SK-N-SH treated with all-trans-retinoic acid at 6 μM for 48 hours (cell line): ENCODE data around the gene KLF13.

ENCODE experiments used
- ATAC-seq: fragments of 200-7000 bp; cut with Tn5 transposase; 3 replicates; pipeline ENCODE4 v1.9.1; 2020; ENCODE audit warnings: mild to moderate bottlenecking, moderate library complexity
- ARNTL ChIP-seq: fragments of 450-650 bp; formaldehyde crosslinking; IDR thresholded peaks from 2 replicates; pipeline ENCODE4 v1.5.0; 2020; ENCODE audit warnings: low read depth, mild to moderate bottlenecking, moderate library complexity, borderline replicate concordance
- BACH2 ChIP-seq: fragments of 250-450 bp; sonication (Bioruptor Pico); IDR thresholded peaks from 2 replicates; pipeline ENCODE4 v1.9.0; 2021; ENCODE audit warnings: mild to moderate bottlenecking, borderline replicate concordance
- CSDC2 ChIP-seq: fragments of 250-450 bp; sonication (Bioruptor Pico); IDR thresholded peaks from 2 replicates; pipeline ENCODE4 v1.5.0; 2020; ENCODE audit warnings: mild to moderate bottlenecking, moderate library complexity
- ESRRG ChIP-seq: fragments of 250-450 bp; sonication (Bioruptor Pico); IDR thresholded peaks from 2 replicates; pipeline ENCODE4 v1.6.1; 2021; ENCODE audit warnings: mild to moderate bottlenecking
- GLIS3 ChIP-seq: fragments of 250-450 bp; sonication (Bioruptor Pico); IDR thresholded peaks from 2 replicates; pipeline ENCODE4 v1.5.0; 2020; ENCODE audit warnings: mild to moderate bottlenecking, moderate library complexity
- ISL1 ChIP-seq: fragments of 250-450 bp; sonication (Bioruptor Pico); IDR thresholded peaks from 2 replicates; pipeline ENCODE4 v2.1.2; 2022; ENCODE audit warnings: mild to moderate bottlenecking, moderate library complexity
- OSR1 ChIP-seq: fragments of 250-450 bp; sonication (Bioruptor Pico); IDR thresholded peaks from 2 replicates; pipeline ENCODE4 v1.8.0; 2022; ENCODE audit warnings: moderate library complexity, mild to moderate bottlenecking, inconsistent platforms
- PPARA ChIP-seq: fragments of 250-450 bp; sonication (Bioruptor Pico); IDR thresholded peaks from 2 replicates; pipeline ENCODE4 v1.5.0; 2020; ENCODE audit warnings: mild to moderate bottlenecking, borderline replicate concordance
- RARB ChIP-seq: fragments of 250-450 bp; sonication (Bioruptor Pico); IDR thresholded peaks from 2 replicates; pipeline ENCODE4 v1.8.0; 2021; ENCODE audit warnings: mild to moderate bottlenecking, moderate library complexity
- SNAI2 ChIP-seq: fragments of 250-450 bp; sonication (Bioruptor Pico); IDR thresholded peaks from 2 replicates; pipeline ENCODE4 v1.5.0; 2020; ENCODE audit warnings: mild to moderate bottlenecking, moderate library complexity
- TCF4 ChIP-seq: fragments of 250-450 bp; sonication (Bioruptor Pico); IDR thresholded peaks from 2 replicates; pipeline ENCODE4 v1.8.0; 2021; ENCODE audit warnings: mild to moderate bottlenecking, moderate library complexity, borderline replicate concordance
- ZC3H10 ChIP-seq: fragments of 250-450 bp; sonication (Bioruptor Pico); IDR thresholded peaks from 2 replicates; pipeline ENCODE4 v1.5.1; 2021; ENCODE audit warnings: mild to moderate bottlenecking, moderate library complexity
- ZFP3 ChIP-seq: fragments of 250-450 bp; sonication (Bioruptor Pico); IDR thresholded peaks from 2 replicates; pipeline ENCODE4 v1.5.0; 2020; ENCODE audit warnings: mild to moderate bottlenecking, moderate library complexity
- ZFP30 ChIP-seq: fragments of 450-650 bp; formaldehyde crosslinking; IDR thresholded peaks from 2 replicates; pipeline ENCODE4 v1.5.0; 2022; ENCODE audit warnings: mild to moderate bottlenecking, moderate library complexity
- ZNF565 ChIP-seq: fragments of 450-650 bp; formaldehyde crosslinking; conservative IDR thresholded peaks from 2 replicates; pipeline ENCODE4 v1.5.0; 2020; ENCODE audit warnings: low read depth, mild to moderate bottlenecking, moderate library complexity
- ZNF8 ChIP-seq: fragments of 450-650 bp; formaldehyde crosslinking; IDR thresholded peaks from 2 replicates; pipeline ENCODE4 v1.5.0; 2020; ENCODE audit warnings: mild to moderate bottlenecking, moderate library complexity
- TF ChIP-seq, protein P1 (sequence below): fragments of 250-450 bp; sonication (Bioruptor Pico); IDR thresholded peaks from 2 replicates; pipeline ENCODE4 v1.5.0; 2020; ENCODE audit warnings: mild to moderate bottlenecking, moderate library complexity
- TF ChIP-seq, protein P2 (sequence below): fragments of 250-450 bp; sonication (Bioruptor Pico); IDR thresholded peaks from 2 replicates; pipeline ENCODE4 v1.8.0; 2021; ENCODE audit warnings: low read depth, mild to moderate bottlenecking, moderate library complexity, borderline replicate concordance
- TF ChIP-seq, protein P3 (sequence below): fragments of 250-450 bp; sonication (Bioruptor Pico); IDR thresholded peaks from 2 replicates; pipeline ENCODE4 v1.5.1; 2020; ENCODE audit warnings: low read depth, mild to moderate bottlenecking, moderate library complexity
- TF ChIP-seq, protein P4 (sequence below): fragments of 250-450 bp; sonication (Bioruptor Pico); IDR thresholded peaks from 2 replicates; pipeline ENCODE4 v1.5.1; 2021; ENCODE audit warnings: mild to moderate bottlenecking, moderate library complexity
- TF ChIP-seq, protein P5 (sequence below): fragments of 250-450 bp; sonication (Bioruptor Pico); IDR thresholded peaks from 2 replicates; pipeline ENCODE4 v1.8.0; 2020; ENCODE audit warnings: mild to moderate bottlenecking, moderate library complexity, borderline replicate concordance

Gene KLF13

DNA sequence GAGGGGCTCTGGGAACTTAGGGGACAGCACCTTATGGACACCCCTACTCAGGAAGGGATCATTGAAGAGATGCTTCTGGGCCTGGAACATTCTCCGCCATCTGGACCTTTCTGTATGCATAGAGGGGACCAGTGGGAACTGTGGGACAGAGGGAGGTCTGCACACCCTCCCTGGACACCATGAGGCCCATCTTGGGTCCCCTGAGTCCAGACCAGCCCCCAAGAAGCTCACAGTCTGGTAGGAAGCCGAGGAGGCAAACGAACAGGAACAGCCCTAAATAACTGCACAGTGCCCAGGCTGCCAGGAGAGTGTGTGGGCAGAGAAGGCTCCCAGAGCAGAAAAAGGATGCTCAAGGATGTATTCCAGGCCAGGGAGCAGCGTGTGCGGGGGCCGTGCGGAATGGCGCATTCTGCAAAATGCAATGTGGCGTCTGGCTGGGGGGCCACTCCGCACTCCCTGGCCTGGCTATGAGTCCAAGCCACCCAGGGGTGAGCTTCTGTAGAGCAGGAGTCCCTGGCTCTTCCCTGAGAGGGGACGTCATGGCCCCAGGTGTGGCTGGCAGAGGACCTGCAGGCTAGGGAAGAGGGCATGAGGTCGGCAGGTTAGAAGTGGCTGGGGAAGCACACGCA is 24.5 kb upstream of the KLF13 start (continued):
- TF ChIP-seq ZFP3 (CRISPR knock-in tag) (no peak), OSR1 (CRISPR knock-in tag) (no peak), ZFP30 (CRISPR knock-in tag) (no peak)

DNA sequence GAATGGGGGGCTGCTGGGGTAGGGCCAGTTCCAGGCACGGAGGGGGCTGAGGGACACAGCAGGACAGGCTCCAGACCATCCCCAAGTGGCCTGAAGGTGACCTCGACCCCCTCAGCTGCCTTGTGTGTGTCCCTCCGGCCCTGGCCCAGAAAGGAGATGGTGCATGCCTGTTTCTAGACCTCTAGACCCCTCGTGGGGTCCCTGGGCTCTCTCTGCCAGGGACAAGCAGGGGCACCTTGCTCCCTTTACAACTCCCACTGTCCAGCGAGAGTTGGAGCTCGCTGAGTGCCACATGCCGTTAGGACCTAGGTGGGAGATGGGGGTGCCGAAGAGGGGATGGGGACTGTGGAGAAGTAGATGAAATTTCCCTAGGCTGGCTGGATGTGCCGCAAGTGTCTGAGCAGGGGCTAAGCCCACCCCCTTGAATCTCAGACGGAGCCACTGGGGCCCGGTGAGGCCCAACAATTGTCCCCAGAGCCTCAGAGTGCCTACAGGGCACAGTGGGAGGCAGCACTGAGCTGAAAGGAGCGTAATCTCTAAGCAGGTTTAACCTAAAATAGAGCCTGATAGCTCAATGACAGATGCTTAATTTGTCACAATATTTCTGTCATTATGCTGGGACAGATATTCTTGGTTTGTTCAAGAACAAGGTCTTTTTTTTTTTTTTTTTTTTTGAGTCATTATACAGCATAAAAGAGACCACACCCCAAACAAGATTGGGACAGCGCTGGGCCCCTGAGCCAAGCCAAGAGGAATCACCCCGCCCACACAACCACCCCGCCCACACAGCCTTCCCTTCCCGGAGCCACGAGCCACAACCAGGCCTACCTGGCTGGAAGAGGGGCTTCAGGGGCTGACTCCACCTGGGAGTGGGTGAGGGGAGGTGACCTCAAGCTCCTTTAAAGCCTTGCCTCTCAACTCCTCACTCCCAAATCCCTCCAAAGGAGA is 23.6 kb upstream of the KLF13 start:
- ATAC-seq: no peak
- TF ChIP-seq CSDC2 (no peak), SNAI2 (no peak), ZFP3 (CRISPR knock-in tag) (no peak), PPARA (CRISPR knock-in tag) (no peak), ARNTL (CRISPR knock-in tag) (no peak), ISL1 (CRISPR knock-in tag) (no peak), ZNF8 (no peak), RARB (CRISPR knock-in tag) (no peak), ESRRG (no peak), BACH2 (no peak)
- TF ChIP-seq, protein P1, sequence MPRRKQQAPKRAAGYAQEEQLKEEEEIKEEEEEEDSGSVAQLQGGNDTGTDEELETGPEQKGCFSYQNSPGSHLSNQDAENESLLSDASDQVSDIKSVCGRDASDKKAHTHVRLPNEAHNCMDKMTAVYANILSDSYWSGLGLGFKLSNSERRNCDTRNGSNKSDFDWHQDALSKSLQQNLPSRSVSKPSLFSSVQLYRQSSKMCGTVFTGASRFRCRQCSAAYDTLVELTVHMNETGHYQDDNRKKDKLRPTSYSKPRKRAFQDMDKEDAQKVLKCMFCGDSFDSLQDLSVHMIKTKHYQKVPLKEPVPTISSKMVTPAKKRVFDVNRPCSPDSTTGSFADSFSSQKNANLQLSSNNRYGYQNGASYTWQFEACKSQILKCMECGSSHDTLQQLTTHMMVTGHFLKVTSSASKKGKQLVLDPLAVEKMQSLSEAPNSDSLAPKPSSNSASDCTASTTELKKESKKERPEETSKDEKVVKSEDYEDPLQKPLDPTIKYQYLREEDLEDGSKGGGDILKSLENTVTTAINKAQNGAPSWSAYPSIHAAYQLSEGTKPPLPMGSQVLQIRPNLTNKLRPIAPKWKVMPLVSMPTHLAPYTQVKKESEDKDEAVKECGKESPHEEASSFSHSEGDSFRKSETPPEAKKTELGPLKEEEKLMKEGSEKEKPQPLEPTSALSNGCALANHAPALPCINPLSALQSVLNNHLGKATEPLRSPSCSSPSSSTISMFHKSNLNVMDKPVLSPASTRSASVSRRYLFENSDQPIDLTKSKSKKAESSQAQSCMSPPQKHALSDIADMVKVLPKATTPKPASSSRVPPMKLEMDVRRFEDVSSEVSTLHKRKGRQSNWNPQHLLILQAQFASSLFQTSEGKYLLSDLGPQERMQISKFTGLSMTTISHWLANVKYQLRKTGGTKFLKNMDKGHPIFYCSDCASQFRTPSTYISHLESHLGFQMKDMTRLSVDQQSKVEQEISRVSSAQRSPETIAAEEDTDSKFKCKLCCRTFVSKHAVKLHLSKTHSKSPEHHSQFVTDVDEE (CRISPR knock-in tag): no peak
- TF ChIP-seq, protein P2, sequence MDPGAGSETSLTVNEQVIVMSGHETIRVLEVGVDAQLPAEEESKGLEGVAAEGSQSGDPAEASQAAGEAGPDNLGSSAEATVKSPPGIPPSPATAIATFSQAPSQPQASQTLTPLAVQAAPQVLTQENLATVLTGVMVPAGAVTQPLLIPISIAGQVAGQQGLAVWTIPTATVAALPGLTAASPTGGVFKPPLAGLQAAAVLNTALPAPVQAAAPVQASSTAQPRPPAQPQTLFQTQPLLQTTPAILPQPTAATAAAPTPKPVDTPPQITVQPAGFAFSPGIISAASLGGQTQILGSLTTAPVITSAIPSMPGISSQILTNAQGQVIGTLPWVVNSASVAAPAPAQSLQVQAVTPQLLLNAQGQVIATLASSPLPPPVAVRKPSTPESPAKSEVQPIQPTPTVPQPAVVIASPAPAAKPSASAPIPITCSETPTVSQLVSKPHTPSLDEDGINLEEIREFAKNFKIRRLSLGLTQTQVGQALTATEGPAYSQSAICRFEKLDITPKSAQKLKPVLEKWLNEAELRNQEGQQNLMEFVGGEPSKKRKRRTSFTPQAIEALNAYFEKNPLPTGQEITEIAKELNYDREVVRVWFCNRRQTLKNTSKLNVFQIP (CRISPR knock-in tag): no peak
- TF ChIP-seq, protein P3, sequence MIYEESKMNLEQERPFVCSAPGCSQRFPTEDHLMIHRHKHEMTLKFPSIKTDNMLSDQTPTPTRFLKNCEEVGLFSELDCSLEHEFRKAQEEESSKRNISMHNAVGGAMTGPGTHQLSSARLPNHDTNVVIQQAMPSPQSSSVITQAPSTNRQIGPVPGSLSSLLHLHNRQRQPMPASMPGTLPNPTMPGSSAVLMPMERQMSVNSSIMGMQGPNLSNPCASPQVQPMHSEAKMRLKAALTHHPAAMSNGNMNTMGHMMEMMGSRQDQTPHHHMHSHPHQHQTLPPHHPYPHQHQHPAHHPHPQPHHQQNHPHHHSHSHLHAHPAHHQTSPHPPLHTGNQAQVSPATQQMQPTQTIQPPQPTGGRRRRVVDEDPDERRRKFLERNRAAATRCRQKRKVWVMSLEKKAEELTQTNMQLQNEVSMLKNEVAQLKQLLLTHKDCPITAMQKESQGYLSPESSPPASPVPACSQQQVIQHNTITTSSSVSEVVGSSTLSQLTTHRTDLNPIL (CRISPR knock-in tag): no peak

DNA sequence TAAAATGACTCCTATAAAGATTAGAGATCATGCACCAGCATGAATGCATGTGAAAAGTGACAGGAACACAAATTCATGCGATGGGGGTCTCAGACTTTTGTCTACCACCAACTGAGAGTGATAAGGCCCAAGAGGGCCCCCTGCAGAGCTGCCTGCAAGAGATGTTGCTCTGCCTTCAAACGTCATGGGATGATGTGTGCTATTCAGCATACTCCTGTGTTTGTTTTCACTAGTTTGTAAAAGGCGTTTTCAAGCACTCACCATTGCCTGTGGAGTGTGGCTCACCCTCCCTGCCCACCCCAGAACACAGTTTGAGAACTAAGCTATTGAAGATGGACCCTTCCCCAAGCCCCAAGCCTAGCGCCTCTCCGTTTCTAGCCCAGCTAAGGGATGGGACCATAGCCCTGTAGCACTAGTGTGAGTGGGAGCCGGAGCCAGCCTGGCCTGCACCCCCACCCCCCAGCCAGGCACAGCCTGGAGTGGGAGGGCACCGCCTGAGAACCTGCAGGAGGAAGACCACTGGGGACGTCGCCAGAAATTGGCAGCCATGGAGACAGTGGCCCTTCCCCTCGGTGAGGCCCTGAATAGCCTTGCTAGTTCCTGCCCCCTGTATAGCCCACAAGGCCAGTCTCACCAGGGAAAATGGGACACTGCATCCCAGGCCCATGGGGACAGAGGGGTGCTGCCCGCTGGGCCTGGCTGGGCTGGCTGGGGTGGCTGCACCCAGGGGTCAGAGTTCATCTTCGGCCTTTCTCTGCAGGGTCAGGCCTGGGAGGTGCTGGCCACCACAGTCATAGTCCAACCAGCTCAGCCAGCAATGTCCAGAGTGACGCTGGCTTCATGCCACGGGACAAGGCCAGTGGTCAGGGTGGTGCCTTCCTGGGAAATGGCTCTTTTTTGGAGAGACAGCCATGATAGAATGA is 22.6 kb upstream of the KLF13 start:
- no peak for ATAC-seq
- no peak for TF ChIP-seq ZFP3 (CRISPR knock-in tag)
- TF ChIP-seq ZNF565: no peak
- TF ChIP-seq GLIS3 (CRISPR knock-in tag): no peak
- TF ChIP-seq, protein P2 (CRISPR knock-in tag): no peak
- TF ChIP-seq, protein P3 (CRISPR knock-in tag): no peak
- TF ChIP-seq ZFP30 (CRISPR knock-in tag): no peak
- no peak for TF ChIP-seq ESRRG
- TF ChIP-seq BACH2: no peak
- no peak for TF ChIP-seq ZC3H10 (CRISPR knock-in tag)
- TF ChIP-seq ZNF8: no peak
- TF ChIP-seq CSDC2: no peak
- TF ChIP-seq PPARA (CRISPR knock-in tag): no peak
- TF ChIP-seq, protein P4, sequence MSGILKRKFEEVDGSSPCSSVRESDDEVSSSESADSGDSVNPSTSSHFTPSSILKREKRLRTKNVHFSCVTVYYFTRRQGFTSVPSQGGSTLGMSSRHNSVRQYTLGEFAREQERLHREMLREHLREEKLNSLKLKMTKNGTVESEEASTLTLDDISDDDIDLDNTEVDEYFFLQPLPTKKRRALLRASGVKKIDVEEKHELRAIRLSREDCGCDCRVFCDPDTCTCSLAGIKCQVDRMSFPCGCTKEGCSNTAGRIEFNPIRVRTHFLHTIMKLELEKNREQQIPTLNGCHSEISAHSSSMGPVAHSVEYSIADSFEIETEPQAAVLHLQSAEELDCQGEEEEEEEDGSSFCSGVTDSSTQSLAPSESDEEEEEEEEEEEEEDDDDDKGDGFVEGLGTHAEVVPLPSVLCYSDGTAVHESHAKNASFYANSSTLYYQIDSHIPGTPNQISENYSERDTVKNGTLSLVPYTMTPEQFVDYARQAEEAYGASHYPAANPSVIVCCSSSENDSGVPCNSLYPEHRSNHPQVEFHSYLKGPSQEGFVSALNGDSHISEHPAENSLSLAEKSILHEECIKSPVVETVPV: no peak
- TF ChIP-seq OSR1 (CRISPR knock-in tag): no peak
- TF ChIP-seq SNAI2: no peak
- TF ChIP-seq, protein P5, sequence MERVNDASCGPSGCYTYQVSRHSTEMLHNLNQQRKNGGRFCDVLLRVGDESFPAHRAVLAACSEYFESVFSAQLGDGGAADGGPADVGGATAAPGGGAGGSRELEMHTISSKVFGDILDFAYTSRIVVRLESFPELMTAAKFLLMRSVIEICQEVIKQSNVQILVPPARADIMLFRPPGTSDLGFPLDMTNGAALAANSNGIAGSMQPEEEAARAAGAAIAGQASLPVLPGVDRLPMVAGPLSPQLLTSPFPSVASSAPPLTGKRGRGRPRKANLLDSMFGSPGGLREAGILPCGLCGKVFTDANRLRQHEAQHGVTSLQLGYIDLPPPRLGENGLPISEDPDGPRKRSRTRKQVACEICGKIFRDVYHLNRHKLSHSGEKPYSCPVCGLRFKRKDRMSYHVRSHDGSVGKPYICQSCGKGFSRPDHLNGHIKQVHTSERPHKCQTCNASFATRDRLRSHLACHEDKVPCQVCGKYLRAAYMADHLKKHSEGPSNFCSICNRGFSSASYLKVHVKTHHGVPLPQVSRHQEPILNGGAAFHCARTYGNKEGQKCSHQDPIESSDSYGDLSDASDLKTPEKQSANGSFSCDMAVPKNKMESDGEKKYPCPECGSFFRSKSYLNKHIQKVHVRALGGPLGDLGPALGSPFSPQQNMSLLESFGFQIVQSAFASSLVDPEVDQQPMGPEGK (CRISPR knock-in tag): no peak
- no peak for TF ChIP-seq ISL1 (CRISPR knock-in tag)
- no peak for TF ChIP-seq ARNTL (CRISPR knock-in tag)
- TF ChIP-seq TCF4 (CRISPR knock-in tag): no peak
- no peak for TF ChIP-seq RARB (CRISPR knock-in tag)
